Ramos (cell line): ENCODE measurements around the gene CHCHD6.

Source experiments
- in situ Hi-C: fragments of 300-500 bp; cut with MboI; formaldehyde crosslinking; loops from one replicate; pipeline ENCODE4 v1.14.3; 2022; ENCODE audit warnings: low sequenced_read_pairs; ENCODE audit not compliant: unreplicated experiment

The CHCHD6 gene

DNA sequence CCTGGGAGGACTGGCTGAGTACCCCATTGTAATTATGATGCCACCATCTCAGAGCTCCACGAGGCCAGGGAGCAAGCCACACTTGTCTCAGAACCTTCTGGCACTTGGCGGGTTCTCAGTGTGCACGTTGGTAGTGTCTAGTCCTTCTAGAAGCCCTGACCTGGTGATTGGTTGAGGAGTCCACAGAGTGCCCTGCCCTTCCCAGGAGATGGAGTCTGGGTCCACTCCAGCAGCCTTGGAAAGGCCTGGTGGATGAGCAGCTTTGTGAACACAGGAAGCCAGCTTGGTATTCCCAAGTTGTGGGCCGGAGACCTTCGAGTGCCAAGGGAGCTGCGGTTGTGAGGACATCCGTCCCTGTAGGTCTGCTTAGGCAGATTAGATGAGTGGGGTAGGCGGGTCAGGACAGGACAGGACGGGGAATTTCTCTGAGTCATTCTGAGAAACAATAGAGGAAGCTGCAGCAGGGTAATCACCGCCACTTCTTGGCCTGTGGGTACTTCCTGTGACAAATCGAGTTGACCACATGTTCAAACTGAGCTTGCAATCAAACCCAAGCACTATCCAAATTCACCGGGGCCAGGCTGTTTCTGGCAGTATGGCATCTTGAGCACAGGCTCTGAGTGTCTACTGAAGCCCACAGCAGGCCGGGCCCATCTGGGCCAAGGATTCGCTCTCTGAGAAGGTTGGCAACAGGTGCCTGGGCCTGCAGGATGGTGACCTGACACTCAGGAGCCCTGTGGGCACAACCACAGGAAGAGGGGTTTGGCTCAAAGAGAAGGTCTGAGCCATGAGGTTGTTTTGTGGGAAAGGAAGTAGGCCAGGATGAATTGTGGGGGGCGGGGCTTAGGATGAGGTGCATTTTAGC, 207.4 kb downstream of the CHCHD6 start:
- in situ Hi-C loops: no loop called here

DNA sequence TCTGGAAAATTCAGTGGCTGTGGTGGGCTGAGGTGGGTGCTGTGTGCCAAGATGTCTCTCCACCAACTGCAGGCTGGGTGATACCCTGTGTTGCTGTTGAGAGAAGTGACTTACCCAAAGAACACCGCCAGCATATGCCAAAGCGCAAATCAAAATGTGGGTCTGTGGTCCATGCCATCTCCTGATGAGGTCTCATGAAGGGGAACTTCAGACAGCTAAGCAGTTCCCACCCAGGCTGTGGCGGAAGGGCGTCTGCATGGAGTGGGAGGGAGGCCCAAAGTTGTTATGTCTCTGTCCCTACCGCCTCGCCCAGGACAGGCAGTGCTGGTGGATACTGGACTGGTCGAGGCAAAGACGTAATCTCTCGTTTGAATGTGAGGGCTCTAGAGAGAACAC, 208.0 kb downstream of the CHCHD6 start:
- in situ Hi-C loops: no loop called here

DNA sequence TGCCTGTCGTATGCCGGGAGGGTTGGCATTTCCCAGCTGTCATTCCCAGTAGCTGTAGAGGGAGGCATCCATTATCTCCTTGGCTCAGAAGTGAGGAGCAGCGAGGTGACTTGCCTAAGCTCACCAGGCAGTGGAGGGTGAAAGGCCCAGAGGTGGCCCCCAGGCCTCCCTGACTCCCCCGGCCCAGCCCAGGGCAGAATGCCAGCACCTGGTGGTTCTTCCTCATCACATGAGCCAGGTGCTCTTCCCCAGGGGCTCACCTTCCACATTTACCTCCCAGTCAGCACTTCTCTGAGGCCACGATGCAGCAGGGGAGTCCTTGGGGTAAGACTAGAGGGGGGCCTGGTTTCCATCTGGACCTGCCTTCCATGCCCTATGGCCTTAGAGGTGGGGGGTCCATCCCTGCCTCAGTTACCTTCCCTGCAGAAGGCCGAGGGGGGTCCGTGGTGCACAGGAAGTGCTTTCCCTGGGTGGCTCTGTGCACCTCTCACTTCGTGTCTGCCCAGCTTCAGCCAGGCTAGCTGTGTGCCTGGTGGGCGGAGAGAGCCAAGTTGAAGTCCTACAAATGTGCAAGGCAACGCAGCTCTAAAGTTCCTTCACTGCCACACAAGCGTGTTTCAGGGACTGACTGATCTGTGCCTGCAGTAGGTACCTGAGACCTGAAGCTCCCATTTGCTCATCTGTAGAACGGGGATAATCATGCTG, 208.6 kb downstream of the CHCHD6 start:
- in situ Hi-C loops: no loop called here

DNA sequence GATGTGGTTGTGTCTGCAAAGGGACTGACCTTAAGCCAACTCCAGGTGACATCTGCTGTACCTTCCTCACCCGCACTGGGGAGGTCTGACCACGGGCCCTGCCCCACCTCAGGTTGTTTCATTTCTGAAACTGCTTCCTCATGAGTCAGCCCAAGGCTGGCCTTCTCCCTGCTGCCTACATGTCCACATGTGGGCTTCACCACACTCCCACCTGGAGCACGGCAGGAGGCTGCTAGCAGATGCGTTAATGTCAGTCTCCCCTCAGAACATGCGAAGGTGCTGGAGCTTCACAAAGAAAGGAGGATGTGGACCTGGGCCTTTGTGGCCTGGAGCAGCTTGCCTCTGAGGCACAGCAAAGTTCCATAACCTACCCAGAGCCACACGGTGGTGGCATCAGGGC, 209.5 kb downstream of the CHCHD6 start:
- in situ Hi-C loops: no loop called here

DNA sequence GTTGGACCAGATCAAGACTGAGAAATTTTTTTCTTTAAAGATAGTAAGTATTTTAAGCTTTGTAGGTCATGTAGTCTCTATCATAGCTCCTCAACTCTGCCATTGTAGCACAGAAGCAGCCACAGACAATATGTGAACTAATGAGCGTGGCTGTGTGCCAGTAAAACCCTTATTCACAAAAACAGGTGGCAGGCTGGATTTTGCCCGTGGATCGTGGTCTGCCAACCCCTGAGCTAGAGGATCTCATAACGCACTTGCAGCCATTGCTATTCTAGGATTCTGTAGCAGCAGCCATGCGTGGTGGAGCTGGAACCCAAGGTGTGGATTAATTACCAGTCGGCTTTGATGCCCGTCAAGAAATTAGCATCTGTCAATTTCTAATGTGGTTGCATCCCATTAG, 210.2 kb downstream of the CHCHD6 start:
- in situ Hi-C loops: no loop called here

DNA sequence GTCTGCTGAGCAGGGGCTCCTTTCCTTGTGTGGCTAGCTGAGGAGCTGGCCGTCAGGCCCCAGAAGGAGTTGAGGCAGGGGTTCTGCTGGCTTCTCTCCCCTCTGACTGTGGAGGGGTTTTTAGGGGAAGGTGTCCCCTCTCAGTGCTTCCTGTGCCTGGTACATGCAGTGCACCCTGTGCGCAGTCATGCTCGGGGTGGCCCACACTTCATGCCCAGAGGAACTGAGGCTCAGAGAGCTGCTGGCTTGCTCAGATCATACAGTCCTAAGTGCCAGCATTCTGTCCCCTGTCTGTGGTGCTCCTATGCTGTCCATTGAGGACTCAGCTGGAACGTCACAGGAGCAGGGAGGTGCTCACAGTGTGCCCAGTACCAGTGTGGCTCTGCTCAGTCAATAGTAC, 211.0 kb downstream of the CHCHD6 start:
- in situ Hi-C loops: no loop called here

DNA sequence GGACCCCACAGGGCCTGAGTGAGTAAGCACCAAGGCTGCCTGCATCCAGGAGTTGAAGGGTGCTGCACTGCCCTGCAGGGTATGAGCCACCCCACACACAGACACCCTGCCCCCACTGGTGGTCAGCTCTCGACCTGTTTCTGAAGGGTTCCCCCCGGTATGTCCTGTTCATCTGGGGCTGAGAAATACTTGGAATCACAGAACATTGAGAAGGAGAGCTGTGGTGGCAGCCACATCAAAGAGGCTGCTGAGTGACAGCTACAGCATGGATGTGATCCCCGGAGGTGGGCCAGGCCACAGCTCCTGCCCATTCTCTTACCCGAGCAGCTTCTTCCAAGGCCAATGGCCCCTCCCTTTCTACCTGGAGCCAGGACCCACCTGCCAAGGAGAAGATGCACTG, 212.5 kb downstream of the CHCHD6 start:
- in situ Hi-C loops: no loop called here

DNA sequence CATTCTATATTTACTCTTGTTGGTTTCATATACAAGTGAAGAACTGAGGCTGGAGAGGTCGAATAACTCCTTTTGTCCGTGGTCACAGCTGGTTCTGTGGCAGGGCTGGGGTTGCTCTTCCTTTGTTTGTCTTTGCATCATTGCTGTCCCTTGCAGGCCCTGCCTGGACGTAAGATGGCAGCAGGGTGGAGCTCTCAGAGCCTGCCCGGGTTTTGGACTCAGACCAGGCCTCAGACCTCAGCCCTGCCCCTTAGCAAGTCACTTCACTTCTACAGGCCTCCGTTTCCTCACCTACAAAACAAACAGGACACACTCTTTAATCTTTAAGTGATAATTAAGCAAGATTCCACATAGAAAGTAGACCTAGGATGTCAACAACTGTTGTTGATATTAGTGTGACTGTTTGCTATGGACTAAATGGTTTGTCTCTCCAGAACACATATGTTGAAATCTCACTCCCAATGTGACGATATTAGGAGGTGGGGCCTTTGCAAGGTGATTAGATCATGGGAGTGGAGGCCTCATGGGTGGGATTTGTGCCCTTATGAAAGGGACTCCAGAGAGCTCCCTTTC, 213.3 kb downstream of the CHCHD6 start:
- in situ Hi-C loops: no loop called here

DNA sequence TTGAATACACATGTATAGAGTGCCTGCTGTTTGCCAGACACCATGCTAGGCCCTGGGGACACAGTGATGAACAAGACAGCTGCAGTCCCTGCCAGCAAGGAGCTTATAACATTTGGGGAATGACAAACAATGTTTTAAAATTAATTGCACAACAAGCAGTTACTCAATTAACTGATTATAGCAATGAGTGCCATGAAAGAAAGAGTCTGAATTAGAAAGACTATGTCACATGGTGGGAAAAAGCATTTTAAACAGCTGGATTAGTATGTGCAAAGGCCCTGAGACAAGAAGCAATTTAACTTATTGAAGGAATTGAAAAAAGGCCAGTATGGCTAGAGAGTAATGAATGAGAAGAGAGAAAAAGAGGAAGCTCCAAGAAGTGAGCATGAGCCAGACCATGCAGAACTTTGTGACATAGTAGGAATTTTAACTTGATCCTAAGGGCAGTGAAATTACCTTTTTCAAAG, 214.3 kb downstream of the CHCHD6 start:
- in situ Hi-C loops: no loop called here

DNA sequence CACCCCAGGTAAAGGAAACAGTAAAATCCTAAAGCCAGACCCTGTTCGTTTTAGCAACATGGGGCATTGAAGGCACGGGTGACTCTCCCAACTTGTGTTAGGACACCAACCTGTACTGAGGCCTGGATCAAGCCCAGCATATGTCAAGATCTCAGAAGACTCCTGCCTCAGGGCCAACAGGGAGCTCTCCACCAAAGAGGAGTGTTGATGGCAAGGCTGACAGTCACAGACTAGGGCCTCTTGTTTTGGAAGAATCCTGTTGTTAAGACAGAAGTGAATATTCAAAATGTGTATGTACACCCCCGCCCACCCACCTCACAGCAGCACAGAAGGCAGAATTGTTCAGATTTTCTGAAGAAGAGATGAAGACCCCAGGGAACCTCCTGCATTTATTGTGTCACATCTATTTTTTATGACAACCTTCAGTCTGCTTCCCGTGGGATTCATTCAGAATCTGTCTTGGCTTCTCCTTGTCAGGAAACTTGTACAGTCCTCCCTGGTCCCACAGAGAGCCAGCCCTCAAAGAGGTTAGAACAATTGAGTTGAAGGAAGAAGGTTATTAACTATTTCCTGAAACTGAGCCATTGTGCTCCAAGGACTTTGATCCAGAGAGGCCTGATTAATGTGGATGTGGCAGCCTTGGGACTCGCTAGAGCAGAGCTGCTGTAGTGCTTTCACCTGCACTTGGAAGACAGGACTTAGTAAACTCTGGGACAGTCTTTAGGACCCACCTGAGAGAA, 217.2 kb downstream of the CHCHD6 start:
- in situ Hi-C loops: no loop called here

DNA sequence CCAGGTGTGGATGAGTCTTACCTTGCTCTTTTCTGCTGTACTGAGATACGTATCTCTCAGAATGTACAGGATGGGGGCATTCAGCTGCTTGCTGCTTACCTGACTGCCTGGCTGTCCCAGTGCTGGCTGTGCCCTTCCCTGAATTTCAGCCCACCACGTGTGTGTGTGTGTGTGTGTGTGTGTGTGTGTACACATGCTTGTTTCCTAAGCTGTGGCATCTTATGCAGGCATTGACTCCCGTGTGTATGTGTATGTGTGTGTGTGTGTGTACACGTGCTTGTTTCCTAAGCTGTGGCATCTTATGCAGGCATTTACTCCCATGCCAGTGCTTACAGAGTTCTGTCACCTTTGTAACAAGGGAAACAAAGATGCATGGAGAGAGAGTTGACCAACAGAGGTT, 218.4 kb downstream of the CHCHD6 start:
- in situ Hi-C loops: no loop called here

DNA sequence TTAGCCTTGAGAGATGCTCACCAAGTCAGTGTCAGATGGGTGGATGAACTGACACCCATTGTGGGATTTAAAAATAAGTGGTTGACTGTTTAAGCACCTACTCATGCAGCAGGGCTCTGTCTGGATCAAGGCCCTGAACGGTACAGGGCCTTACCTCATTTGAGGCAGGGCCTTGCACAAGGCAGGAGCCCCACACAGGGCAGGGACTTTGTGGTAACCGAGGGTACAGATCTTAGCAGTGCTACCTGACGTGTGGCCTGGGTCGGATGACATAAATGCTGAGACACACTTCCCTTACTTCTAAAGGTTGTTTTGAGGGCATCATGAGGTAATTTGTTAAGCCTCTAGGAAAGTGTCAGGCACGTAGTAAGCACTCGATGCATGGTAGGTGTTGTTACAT, 219.4 kb downstream of the CHCHD6 start:
- in situ Hi-C loops: no loop called here

DNA sequence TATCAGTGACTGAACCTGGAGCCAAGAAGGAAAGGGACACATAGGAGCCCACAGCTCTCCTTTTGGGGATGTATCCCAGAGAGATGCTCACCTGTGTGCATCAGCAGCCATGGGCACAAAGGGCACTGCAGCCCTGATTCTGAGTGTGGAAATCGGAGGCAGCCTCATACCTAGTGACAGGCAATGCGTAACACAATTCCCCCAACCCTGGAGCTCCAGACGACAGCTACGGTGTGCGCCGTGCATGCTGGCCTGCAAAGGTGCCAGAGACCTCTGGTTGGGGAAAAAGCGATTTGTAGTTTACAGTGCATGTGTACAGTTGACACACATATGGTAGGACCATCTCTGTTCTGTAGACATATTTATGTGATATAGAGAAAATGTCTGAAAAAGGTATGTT, 219.9 kb downstream of the CHCHD6 start:
- in situ Hi-C loops: no loop called here

DNA sequence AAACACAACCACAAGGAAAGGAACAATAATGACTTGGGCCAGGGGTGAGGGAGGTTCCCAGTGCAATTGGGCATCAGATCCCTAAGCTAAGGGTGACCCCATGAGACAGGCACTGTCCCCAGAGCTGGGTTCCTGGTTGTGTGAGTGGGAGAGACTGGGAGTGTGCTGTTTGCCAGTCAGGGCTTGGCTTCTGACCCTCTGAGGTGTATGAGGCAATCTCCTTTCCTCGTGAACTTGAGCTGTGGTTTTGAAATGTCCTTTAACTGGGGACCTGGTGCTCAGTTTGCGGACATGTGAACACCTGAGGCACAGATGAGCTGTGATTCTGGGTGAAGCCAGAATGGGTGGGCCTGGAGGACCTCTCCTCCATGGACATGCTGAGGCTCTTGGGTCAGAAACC, 220.4 kb downstream of the CHCHD6 start:
- in situ Hi-C loops: no loop called here

DNA sequence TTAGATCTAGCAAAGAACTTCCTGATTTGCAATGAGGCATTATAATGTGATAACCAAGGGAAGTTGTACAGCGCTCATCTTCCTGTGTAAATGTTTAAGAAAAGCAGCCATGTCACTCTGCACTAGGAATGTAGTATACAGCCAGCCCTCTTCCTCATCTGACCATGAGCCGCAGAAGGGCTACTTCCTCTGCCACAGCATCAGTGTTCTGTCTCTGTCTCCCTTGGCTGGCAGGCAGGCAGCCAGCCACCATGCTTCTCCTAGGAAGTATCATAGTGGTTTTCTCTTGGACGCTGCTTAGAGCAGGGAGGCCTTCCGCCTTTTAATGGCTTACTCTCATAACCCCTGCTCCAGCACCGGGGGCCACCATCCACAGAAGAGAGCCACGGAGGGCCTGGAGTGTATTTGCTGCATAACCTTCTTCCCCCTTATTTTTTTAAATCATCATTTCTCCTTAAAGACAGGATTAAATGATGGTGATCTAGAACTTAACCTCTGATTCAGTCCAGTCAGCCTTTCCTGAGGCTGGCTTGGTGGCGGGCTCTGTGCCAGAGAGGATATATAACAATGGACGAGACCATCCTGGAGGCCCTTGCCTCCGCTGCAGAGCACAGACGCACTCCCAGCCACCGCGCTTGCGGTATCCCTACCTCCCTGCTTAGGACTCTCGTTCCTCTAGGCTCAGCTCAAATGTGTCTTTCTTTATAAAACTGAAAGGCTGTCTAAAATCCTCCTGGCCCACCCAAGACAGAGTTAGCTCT, 221.6 kb downstream of the CHCHD6 start:
- in situ Hi-C loops: no loop called here

DNA sequence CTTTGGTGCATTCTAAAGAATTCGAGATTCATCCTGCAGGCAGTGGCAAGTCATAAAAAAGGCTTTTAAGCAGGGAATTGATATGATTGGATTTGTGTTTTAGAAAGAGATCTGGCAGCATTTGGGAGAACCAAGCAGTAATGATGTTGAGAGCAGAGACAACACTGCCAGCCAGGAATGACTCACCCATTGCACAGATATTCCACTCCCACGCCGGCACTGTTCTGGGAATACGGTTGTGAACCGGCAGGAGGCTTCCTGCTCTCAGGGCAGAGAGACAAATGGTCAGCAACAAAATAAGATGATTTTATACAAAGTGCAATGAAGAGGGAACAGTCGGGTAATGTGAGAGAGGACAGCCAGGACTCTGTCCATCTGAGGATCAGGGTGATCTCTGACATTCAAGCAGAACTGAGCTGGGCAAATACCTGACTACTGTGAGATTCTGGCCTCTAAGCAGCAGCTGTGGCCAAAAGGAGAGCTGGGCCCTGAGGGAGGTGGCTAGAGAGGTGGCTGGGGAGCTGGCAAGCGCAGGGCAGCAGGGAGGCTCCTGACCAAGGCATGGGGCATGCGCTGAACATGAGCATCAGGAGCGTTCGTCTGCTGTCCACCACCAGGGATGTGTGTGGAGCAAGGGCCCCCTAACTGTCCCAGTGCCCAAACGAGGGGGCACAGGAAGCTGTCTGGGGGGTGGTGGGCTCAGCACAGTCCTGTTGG, 222.8 kb downstream of the CHCHD6 start:
- in situ Hi-C loops: no loop called here

DNA sequence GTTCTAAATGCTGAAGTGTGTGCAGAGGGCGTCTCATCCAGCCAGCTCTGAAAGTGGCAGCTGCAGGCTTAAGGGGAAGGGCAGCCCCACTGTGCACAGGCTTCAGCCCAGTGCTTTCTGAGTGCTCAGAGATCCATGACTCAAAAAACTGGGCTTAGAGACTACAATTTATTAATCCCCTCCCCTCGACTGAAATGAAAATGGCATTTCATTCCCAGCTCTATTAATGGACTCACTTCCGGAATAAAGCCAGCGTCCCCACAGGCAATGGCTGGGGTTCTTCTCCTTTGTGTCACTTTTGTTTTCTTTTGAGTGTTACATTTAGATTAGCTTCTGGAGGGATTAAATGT, 223.3 kb downstream of the CHCHD6 start:
- in situ Hi-C loops: no loop called here

DNA sequence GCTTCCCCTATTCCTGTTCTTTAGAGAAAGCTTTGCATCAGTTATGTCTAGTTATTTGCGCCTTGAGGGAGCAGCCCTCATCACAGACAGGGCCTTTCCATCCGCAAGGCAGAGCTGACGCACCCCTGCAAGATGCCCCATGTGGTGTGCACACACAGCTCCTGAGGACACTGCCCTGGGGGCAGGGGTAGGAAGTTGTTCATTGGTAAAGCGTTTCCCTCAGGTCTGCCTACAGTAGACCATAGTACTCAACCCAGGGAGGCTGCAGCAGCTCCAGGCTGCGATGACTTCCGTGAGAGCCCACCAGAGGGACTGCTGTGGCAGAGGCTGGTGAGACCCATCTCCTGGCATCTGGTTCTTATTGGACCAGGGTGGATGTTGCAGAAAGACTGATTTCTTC, 223.8 kb downstream of the CHCHD6 start:
- in situ Hi-C loops: no loop called here

DNA sequence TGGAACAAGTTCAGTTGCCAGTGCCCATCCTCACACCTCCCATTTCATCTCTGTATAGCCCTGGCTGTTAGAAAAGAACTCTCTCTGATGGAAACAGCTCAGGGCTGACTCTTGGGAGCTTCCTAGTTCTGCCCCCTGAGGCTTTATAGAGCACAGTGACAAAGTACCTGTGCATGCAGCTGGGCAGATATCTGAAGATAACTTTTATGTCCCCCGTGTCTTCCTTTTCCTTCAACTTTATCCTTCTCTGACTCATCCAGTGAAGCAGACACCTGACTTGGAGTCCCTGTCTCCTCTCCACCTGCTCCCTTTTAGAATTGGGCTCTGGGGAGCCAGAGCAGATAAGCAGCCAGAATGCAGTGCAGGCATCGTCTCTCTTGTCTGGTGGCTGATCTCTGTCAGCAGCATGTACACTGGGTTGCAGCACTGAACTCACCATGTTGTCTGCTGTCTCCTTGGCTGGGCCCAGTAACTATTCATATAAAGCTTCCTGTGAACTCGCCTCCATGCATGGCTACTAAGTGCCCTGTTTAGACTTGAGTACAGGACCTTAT, 225.0 kb downstream of the CHCHD6 start:
- in situ Hi-C loops: no loop called here
